Measurements from ENCODE around the gene CDH22.

DNA sequence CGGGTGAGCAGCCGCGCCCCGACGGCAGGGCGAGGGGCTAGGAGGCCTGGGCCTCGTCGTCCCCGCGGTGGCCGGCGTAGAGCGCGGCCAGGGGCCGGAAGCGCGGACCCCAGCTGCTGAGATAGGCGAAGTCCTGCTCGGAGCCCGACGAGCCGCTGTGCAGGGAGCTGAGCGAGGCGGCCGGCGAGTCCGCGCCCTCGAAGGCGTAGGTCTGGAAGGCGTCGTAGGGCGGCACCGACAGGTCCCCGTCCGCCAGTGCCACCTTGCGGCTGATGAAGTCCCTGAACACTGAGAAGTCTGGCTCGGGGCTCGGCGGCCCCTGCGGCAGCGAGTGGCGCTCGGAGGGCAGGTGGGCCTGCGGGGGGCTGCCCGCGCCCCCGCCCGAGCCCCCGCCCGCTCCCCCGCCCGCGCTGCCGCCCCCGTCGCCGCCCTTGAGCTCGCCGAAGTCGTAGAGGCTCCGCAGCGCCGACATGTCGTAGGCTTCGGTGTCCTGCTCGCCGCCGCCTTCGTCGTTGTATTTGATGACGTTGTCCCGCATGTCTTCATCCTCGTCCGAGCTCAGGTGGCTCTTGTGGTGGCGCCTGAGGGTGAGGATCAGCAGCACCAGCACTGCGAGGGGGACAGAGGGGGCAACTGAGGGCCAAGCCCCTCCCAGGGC is 133.7 kb downstream of the CDH22 start:
- TF ChIP-seq POLR2A (IDR thresholded peaks at IDR 0.05), result no peak
- peak in 2 of 3 donors; percentile 22 to 33 for TF ChIP-seq CTCF (IDR thresholded peaks at IDR 0.05)
- no peak for TF ChIP-seq POLR2AphosphoS5 (IDR thresholded peaks at IDR 0.05)
